ENCODE data around the gene MIPEP. TPM values are rescaled to one million over a fixed set of nuclear protein-coding genes. Genes with fewer than 3 reads are reported as not detected.
A peak's percentile ranks its signal among the peaks of the same experiment; 100 is the strongest.

MIPEP gene
- total RNA-seq, 2 experiments from 2014 or later, result 17.2 to 18.5 TPM

DNA sequence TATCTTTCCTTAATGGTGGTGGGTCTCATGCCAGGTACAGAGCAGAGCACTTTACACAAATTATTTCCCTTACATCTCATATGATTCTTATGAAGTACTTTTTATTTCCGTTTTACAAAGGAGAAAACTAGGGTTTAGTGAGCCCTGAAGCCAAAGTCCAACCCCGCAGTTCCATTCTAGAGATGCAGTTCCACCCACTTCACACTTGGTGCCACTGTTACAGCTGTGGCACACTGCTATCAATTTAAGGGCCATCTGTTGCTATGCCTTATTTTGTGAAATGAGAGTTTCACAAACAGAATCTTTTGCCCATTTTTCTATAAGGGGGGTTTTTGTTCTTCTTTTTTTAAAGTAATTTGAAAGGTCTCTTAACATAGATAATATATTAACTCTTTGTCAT is 12.9 kb downstream of the MIPEP start:
- intact Hi-C loops (cut with micrococcal nuclease), result no loop called here
- TF ChIP-seq, protein P1, sequence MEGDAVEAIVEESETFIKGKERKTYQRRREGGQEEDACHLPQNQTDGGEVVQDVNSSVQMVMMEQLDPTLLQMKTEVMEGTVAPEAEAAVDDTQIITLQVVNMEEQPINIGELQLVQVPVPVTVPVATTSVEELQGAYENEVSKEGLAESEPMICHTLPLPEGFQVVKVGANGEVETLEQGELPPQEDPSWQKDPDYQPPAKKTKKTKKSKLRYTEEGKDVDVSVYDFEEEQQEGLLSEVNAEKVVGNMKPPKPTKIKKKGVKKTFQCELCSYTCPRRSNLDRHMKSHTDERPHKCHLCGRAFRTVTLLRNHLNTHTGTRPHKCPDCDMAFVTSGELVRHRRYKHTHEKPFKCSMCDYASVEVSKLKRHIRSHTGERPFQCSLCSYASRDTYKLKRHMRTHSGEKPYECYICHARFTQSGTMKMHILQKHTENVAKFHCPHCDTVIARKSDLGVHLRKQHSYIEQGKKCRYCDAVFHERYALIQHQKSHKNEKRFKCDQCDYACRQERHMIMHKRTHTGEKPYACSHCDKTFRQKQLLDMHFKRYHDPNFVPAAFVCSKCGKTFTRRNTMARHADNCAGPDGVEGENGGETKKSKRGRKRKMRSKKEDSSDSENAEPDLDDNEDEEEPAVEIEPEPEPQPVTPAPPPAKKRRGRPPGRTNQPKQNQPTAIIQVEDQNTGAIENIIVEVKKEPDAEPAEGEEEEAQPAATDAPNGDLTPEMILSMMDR (IDR thresholded peaks at IDR 0.05), result peak; percentile 29
- H3K27ac Mint-ChIP-seq, result no peak overlapping the region
- CTCF ChIA-PET, result interaction anchor here (1.2 kb wide), 1 partner anchor 28 kb away, joined by 3 read pairs; no protein-coding TSS in a partner anchor
- no peaks in the 10 kb centered on the region for H3K4me1 Mint-ChIP-seq (ENCODE audit: low read depth)
- POLR2A ChIA-PET, result no interaction called here
- no peaks in the 10 kb centered on the region for H3K9me3 Mint-ChIP-seq
- H3K4me3 Mint-ChIP-seq, result no peak overlapping the region
- ATAC-seq (no peak), DNase-seq (no peak)
- H3K27me3 Mint-ChIP-seq, result no peaks in the 10 kb centered on the region
- peaks cover 5% of the 10 kb centered on the region for H3K36me3 Mint-ChIP-seq (ENCODE audit: low read depth)

DNA sequence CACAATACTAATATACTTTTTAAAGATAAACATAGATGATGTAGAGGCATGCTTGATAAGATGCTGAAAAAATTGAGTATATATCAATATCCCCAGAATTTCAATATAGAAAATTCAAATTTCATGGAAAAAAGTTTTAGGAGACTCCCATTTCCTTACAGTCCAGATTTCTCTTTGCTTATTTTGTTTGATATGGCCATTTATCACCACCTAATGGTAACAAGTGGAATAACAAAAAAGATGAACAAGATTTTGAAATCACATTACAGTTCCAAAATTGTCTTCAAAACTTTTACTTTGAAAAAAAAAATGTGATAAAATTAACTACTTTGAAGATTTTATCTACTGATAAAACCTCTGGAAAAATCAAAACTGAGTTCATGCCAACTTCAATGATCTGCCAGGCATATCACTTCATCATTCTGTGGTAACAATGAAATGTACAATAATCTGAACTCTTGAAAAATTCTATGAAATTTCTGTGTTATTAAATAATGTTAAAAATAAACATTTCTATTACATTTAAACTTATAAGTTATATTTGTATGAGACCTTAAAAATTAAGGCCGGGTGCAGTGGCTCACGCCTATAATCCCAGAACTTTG is 17.5 kb downstream of the MIPEP start:
- Mint-ChIP-seq H3K36me3 (ENCODE audit: low read depth) (no peaks in the 10 kb centered on the region), H3K4me3 (no peak overlapping the region), H3K9me3 (no peaks in the 10 kb centered on the region), H3K4me1 (ENCODE audit: low read depth) (no peaks in the 10 kb centered on the region), H3K27ac (no peak overlapping the region), H3K27me3 (no peaks in the 10 kb centered on the region)
- ChIA-PET CTCF (interaction anchor here (1.1 to 1.4 kb wide), 2 partner anchors 8 to 43 kb away, joined by 3 to 4 read pairs; no protein-coding TSS in a partner anchor), POLR2A (no interaction called here)
- no peak for ATAC-seq
- TF ChIP-seq, protein P1 (IDR thresholded peaks at IDR 0.05), result peak; percentile 78
- intact Hi-C loops (cut with micrococcal nuclease), result loop anchor here (2.0 kb wide), 1 partner anchor 405 kb away; no protein-coding TSS in a partner anchor
- DNase-seq, result no peak

DNA sequence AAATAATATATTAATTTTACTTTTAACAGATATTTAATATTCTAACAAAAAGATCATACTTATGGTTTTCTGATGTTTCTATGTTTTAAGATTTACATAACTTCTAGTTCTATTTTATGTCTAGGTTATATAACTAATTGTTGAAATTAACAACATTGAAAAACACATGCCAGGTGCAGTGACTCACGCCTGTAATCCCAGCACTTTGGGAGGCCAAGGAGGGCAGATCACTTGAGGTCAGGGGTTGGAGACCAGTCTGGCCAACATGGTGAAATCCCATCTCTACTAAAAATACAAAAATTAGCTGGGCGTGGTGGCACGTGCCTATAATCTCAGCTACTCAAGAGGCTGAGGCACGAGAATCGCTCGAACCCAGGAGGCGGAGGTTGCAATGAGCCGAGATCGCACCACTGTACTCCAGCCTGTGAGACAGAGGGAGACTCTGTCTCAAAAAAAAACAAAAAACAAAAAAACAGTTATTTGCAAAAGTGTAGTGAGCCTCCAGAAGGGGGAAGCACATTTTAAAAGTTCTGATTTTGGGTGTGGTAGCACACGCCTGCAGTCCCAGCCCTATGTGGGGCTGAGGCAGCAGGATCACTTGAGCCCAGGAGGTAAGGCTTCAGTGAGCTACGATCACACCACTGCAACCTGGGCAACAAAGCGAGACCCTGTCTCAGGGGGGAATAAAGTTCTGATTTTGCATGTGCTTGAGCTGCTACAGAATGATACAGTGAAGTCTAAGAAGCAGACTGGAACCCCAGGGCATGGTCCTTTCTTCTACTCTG is 18.7 kb downstream of the MIPEP start:
- Mint-ChIP-seq H3K9me3 (no peaks in the 10 kb centered on the region), H3K27me3 (no peaks in the 10 kb centered on the region), H3K4me1 (ENCODE audit: low read depth) (no peaks in the 10 kb centered on the region), H3K4me3 (no peak overlapping the region), H3K27ac (no peak overlapping the region), H3K36me3 (ENCODE audit: low read depth) (no peaks in the 10 kb centered on the region)
- ChIA-PET POLR2A (no interaction called here), CTCF (interaction anchor here (1.0 kb wide), 1 partner anchor 203 kb away, joined by 3 read pairs; no protein-coding TSS in a partner anchor)
- ATAC-seq (no peak), DNase-seq (no peak)
- intact Hi-C loops (cut with micrococcal nuclease), result loop anchor here (2.0 kb wide), 1 partner anchor 404 kb away; no protein-coding TSS in a partner anchor
- TF ChIP-seq, protein P1 (IDR thresholded peaks at IDR 0.05), result no peak

DNA sequence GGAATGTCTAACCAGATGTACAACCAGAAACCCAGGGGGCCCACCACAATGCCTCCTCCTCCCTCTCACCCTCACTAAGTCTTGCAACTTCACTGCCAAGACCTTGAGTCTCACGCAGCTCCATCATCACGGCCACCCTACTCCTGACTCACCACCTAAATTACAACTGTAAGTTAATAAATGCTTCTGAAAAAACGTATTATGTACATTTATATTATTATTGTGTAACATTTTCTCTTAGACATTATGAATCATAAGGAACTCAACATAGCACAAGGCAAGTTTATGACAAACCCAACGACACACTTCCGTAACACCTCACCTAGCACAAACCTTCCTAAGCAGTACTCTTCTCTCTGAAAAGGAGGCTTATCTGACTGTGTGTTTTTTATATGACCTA is 20.7 kb downstream of the MIPEP start:
- TF ChIP-seq, protein P1 (IDR thresholded peaks at IDR 0.05), result no peak
- CTCF ChIA-PET, result interaction anchor here (1.0 to 1.9 kb wide), 2 partner anchors 10 to 401 kb away, joined by 3 to 5 read pairs; no protein-coding TSS in a partner anchor
- ATAC-seq, result no peak
- Mint-ChIP-seq H3K27me3 (no peaks in the 10 kb centered on the region), H3K36me3 (ENCODE audit: low read depth) (no peaks in the 10 kb centered on the region), H3K4me1 (ENCODE audit: low read depth) (no peaks in the 10 kb centered on the region), H3K9me3 (no peaks in the 10 kb centered on the region), H3K27ac (no peak overlapping the region), H3K4me3 (no peak overlapping the region)
- POLR2A ChIA-PET, result no interaction called here
- no peak for DNase-seq
- intact Hi-C loops (cut with micrococcal nuclease), result no loop called here

DNA sequence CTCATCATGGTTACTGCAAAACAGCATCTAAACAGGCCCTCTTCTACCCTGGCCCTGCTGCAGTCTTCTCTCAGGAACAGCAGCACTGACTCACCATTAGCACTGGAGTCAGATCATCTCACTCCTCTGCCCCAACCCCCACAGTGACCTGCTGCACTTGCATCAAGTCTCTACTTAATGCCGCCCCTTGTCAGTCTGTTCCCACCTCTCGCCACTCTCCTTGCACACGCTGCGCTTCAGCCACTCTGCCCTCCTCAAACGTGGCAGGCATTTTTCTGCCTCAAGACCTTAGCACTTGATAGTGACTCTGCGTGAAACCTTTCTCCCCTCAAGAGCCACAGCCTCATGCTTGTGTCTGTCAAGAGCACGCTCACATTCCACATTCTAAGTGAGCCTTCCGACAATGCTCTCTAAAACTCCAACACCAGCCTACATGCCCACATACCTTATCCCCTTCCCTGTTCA is 22.1 kb downstream of the MIPEP start:
- Mint-ChIP-seq H3K4me3 (no peak overlapping the region), H3K9me3 (no peaks in the 10 kb centered on the region), H3K4me1 (ENCODE audit: low read depth) (no peaks in the 10 kb centered on the region), H3K36me3 (ENCODE audit: low read depth) (peaks cover 1% of the 10 kb centered on the region), H3K27ac (no peak overlapping the region), H3K27me3 (no peaks in the 10 kb centered on the region)
- TF ChIP-seq, protein P1 (IDR thresholded peaks at IDR 0.05), result no peak
- ChIA-PET POLR2A (no interaction called here), CTCF (interaction anchor here (1.9 kb wide), 1 partner anchor 12 kb away, joined by 5 read pairs; no protein-coding TSS in a partner anchor)
- intact Hi-C loops (cut with micrococcal nuclease), result no loop called here
- DNase-seq (no peak), ATAC-seq (no peak)
